Spleen (tissue), 7 donors: Measurements from ENCODE around the gene TBC1D24.

Experiments used
- POLR2A ChIP-seq, 3 donors: fragments of 450-650 bp; IDR thresholded peaks; one replicate each; pipeline ENCODE4 v1.5.1; 2017; ENCODE audit warnings: antibody characterized with exemption in 3 of 3, mild to moderate bottlenecking in 1 of 3
- TF ChIP-seq, protein P1 (sequence below), 11 experiments: fragments of 200-600 bp in 7 of 11; fragments of 450-650 bp in 4 of 11; sonication (generic) in 4 of 11; IDR thresholded peaks in 8 of 11; conservative IDR thresholded peaks in 3 of 11; 1 replicate in 7 of 11; 2 replicates in 4 of 11; pipeline versions ENCODE4 v1.4.0 to v1.8.0; 2016 to 2021; ENCODE audit warnings: antibody characterized with exemption in 11 of 11, inconsistent platforms in 4 of 11, mild to moderate bottlenecking in 1 of 11
- donor health status: DM: no; HTN: no; CAD: no; lungs with moderate emphysema.
- donor health status: DM: no; HTN: no; CAD: no.
- donor health status: DM: no; HTN: no; CAD: no.

- no peak for TF ChIP-seq POLR2A (IDR thresholded peaks at IDR 0.05)
- TF ChIP-seq, protein P1, sequence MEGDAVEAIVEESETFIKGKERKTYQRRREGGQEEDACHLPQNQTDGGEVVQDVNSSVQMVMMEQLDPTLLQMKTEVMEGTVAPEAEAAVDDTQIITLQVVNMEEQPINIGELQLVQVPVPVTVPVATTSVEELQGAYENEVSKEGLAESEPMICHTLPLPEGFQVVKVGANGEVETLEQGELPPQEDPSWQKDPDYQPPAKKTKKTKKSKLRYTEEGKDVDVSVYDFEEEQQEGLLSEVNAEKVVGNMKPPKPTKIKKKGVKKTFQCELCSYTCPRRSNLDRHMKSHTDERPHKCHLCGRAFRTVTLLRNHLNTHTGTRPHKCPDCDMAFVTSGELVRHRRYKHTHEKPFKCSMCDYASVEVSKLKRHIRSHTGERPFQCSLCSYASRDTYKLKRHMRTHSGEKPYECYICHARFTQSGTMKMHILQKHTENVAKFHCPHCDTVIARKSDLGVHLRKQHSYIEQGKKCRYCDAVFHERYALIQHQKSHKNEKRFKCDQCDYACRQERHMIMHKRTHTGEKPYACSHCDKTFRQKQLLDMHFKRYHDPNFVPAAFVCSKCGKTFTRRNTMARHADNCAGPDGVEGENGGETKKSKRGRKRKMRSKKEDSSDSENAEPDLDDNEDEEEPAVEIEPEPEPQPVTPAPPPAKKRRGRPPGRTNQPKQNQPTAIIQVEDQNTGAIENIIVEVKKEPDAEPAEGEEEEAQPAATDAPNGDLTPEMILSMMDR (IDR thresholded peaks at IDR 0.05 in 8 of 11, conservative IDR thresholded peaks at IDR 0.05 in 3 of 11): no peak
These were observed 7.3 kb downstream of the TBC1D24 start for GRCh38 chr16:2482249-2482648.
